ENCODE results near the gene ZCCHC13. TPM values are rescaled to one million over a fixed set of nuclear protein-coding genes. Genes with fewer than 3 reads are reported as not detected.
"Not testable (repeated sequence)": the region's sequence is repeated elsewhere in the genome, so short reads cannot be mapped to it uniquely, and the experiment has no call there.

ZCCHC13 gene
- total and polyA plus RNA-seq, 2 experiments from 2014 or later, result not detected

DNA sequence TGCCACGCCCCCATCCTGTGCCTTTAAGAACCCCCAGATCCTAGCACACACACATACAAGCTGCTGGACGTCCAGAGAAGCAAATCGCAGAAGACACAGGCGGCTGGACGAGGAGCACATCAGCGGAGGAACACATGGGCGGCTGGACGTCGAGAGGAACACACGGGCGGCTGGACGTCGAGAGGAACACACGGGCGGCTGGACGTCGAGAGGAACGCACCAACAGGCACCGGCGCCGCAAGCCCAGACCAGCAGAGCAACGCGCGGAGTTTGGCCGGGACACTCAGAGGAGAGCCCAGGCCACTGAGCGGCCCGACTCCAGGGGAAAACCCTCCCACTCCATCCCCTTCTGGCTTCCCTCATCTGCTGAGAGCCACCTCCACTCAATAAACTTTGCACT is 17.2 kb downstream of the ZCCHC13 start:
- H3K36me3 ChIP-seq, result no peaks in the 10 kb centered on the region

DNA sequence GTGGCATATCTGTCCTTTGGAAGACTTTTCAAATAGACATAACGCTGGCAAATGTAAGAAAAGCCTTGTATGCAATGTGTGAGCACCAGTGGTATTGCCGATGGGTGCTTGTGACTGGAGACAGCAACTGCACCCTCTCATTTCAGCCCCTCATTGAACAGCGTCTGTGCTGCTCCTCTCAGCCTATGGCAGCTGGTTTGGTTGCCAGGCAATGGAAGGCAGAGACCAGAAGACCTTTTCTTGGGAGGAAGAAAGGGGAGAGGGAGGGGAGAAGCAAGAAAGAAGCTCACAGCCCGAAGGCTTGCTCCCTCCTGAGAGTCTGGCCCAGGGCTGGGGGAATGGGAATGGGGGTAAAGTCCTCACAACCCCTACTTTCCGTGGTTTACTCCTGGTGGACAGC is 20.2 kb downstream of the ZCCHC13 start:
- H3K4me3 ChIP-seq, result no peak overlapping the region
- H3K27me3 ChIP-seq, result no peaks in the 10 kb centered on the region
- no peaks in the 10 kb centered on the region for H3K4me1 ChIP-seq (ENCODE audit: low read depth)
- no peak overlapping the region for H3K27ac ChIP-seq
- DNase-seq (ENCODE audit: low read depth in 1 of 2, low spot score in 1 of 2), result no peak
- H3K9me3 ChIP-seq (ENCODE audit: low read depth), result no peaks in the 10 kb centered on the region
- TF ChIP-seq, protein P1, sequence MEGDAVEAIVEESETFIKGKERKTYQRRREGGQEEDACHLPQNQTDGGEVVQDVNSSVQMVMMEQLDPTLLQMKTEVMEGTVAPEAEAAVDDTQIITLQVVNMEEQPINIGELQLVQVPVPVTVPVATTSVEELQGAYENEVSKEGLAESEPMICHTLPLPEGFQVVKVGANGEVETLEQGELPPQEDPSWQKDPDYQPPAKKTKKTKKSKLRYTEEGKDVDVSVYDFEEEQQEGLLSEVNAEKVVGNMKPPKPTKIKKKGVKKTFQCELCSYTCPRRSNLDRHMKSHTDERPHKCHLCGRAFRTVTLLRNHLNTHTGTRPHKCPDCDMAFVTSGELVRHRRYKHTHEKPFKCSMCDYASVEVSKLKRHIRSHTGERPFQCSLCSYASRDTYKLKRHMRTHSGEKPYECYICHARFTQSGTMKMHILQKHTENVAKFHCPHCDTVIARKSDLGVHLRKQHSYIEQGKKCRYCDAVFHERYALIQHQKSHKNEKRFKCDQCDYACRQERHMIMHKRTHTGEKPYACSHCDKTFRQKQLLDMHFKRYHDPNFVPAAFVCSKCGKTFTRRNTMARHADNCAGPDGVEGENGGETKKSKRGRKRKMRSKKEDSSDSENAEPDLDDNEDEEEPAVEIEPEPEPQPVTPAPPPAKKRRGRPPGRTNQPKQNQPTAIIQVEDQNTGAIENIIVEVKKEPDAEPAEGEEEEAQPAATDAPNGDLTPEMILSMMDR (IDR thresholded peaks at IDR 0.05; ENCODE audit: low read depth, low read length), result no peak
- no peaks in the 10 kb centered on the region for H3K36me3 ChIP-seq

More for the DNA sequence above, 17.2 kb downstream of the ZCCHC13 start:
- H3K27me3 ChIP-seq, result no peaks in the 10 kb centered on the region
- no peak overlapping the region for H3K4me3 ChIP-seq
- H3K9me3 ChIP-seq (ENCODE audit: low read depth), result no peaks in the 10 kb centered on the region
- no peaks in the 10 kb centered on the region for H3K4me1 ChIP-seq (ENCODE audit: low read depth)
- no peak for DNase-seq (ENCODE audit: low read depth in 1 of 2, low spot score in 1 of 2)
- H3K27ac ChIP-seq, result no peak overlapping the region
- TF ChIP-seq, protein P1 (IDR thresholded peaks at IDR 0.05; ENCODE audit: low read depth, low read length), result no peak

DNA sequence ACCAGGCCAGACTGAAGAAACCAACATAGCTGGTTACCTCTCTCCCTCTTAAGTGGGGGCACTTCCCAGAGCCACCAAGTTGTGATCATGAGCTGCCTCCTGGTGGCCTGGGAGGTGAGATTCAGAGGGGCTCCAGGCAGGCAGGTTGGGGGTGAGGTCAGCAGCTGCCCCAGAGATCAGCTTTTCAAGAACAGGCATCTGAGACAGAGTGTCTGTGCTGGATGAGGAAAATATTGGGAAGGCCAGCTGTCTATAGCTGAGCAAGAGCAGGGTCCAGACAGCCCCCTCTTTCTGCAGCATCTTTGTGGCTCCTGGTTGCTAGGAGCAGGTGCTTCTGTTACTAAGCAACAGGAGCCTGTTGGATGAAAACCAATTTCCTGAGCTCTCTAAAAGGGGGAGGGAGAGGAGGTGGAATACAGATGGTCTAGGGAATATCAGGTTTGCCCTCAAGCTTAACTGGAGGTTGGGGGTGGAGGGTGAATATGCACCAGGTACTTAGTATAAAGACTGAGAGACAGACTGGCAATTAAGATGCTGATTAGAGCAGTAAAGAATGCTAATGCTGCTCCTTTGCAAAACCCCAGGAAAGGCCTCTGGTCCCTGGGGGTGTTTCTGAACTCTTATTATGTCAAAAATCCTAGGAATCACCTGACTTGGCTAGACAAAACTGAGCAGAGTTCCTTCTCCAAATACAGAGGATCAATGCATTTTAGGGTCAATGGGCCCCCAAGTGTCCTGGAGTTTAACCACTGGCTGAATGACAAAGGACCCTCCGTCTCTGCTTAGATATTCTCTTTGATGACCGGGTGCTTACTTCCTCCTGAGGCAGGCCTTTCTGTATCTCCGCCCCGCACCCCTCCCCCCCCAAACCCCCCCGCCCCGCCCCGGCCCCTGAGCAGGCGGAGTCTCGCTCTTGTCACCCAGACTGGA is 21.4 kb downstream of the ZCCHC13 start:
- TF ChIP-seq, protein P1 (IDR thresholded peaks at IDR 0.05; ENCODE audit: low read depth, low read length), result no peak
- no peak for DNase-seq (ENCODE audit: low read depth in 1 of 2, low spot score in 1 of 2)
- H3K4me1 ChIP-seq (ENCODE audit: low read depth), result no peaks in the 10 kb centered on the region
- H3K9me3 ChIP-seq (ENCODE audit: low read depth), result no peaks in the 10 kb centered on the region
- H3K27ac ChIP-seq, result no peak overlapping the region
- no peaks in the 10 kb centered on the region for H3K36me3 ChIP-seq
- H3K27me3 ChIP-seq, result no peaks in the 10 kb centered on the region
- no peak overlapping the region for H3K4me3 ChIP-seq

DNA sequence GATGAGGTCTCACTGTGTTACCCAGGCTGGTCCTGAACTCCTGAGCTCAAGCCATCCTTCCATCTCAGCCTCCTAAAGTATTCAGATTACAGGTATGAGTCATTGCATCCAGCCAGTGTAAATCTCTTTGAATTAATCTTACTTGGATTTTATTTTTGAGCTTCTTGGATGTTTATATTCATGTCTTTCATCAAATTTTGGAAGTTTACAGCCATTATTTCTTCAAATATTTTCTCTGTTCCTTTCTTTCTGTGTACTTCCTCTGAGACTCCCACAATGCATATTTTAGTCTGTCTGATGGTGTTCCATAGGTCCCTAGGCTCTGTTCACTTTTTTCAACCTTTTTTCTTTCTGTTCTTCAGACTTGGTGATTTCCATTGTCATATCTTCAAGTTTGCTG is 34.9 kb downstream of the ZCCHC13 start:
- H3K9me3 ChIP-seq (ENCODE audit: low read depth), result no peaks in the 10 kb centered on the region
- H3K27me3 ChIP-seq, result no peaks in the 10 kb centered on the region
- no peak for DNase-seq (ENCODE audit: low read depth in 1 of 2, low spot score in 1 of 2)
- H3K4me3 ChIP-seq, result no peak overlapping the region
- H3K36me3 ChIP-seq, result no peaks in the 10 kb centered on the region
- no peak overlapping the region for H3K27ac ChIP-seq
- H3K4me1 ChIP-seq (ENCODE audit: low read depth), result no peaks in the 10 kb centered on the region
- TF ChIP-seq, protein P1 (IDR thresholded peaks at IDR 0.05; ENCODE audit: low read depth, low read length), result no peak

- TF ChIP-seq, protein P1 (IDR thresholded peaks at IDR 0.05; ENCODE audit: low read depth, low read length), result no peak
- no peak for DNase-seq (ENCODE audit: low read depth in 1 of 2, low spot score in 1 of 2)
- Histone ChIP-seq H3K27me3 (no peaks in the 10 kb centered on the region), H3K4me3 (no peak overlapping the region), H3K36me3 (no peaks in the 10 kb centered on the region), H3K4me1 (ENCODE audit: low read depth) (no peaks in the 10 kb centered on the region), H3K9me3 (ENCODE audit: low read depth) (no peaks in the 10 kb centered on the region), H3K27ac (no peak overlapping the region)
Measured at GRCh38 chrX:74340051-74340450, 36.1 kb downstream of the ZCCHC13 start.

GRCh38 chrX:74342211-74342610 is 38.2 kb downstream of the ZCCHC13 start:
- H3K36me3 ChIP-seq; H3K27ac ChIP-seq; H3K4me3 ChIP-seq; H3K9me3 ChIP-seq (ENCODE audit: low read depth); H3K27me3 ChIP-seq; H3K4me1 ChIP-seq (ENCODE audit: low read depth); DNase-seq (ENCODE audit: low read depth in 1 of 2, low spot score in 1 of 2): not testable (repeated sequence)
